AG04449 (cell line): Measurements from ENCODE around the gene SMARCD3.

ENCODE experiments used
- CTCF ChIA-PET: fragments of 350-600 bp; formaldehyde crosslinking; extraction: SDS; loops from one replicate; lab custom pipeline; 2021; ENCODE audit warnings: antibody characterized with exemption; lab: Yijun Ruan, JAX
- POLR2A ChIA-PET: fragments of 400-600, 350-600 bp; formaldehyde crosslinking; extraction: SDS; loops from one replicate; lab custom pipeline; 2020; ENCODE audit warnings: antibody characterized with exemption, inconsistent platforms; lab: Yijun Ruan, JAX
- DNase-seq: peaks from one replicate; pipeline ENCODE4 v3.0.0-alpha.2; 2010; ENCODE audit warnings: low read depth, low spot score
- H3K4me3 ChIP-seq: 2 replicates; pipeline ENCODE4 v1.5.1; 2011; ENCODE audit warnings: low read depth, mild to moderate bottlenecking, control low read depth, low read length
- TF ChIP-seq, protein P1 (sequence below): IDR thresholded peaks from one replicate; pipeline ENCODE4 v1.5.1; 2011; ENCODE audit warnings: mild to moderate bottlenecking, moderate library complexity, low read length, control low read depth, inconsistent platforms; ENCODE audit not compliant: insufficient read depth; ENCODE audit errors: missing control alignments

Gene SMARCD3

DNA sequence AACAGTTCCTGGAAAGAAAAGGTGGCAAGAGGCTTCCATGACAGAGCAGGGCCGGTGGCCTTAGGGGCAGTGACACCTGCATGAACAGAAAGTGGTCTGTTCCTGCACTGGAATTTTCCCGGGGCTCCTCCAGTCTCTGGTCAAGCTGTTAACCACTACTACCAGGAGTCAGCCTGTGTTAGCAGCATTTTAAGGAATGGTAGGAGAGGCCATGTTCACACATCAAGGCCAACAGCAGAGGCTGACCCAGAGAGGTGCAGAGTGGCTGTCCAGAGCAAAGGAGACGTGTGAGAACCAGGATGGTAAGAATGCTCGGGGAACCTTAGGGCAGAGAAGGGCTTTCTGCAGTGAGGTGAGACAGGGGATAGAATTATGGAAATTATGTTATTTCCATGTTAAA lies 46.7 kb downstream of the SMARCD3 start:
- ChIA-PET CTCF (no interaction called here), POLR2A (no interaction called here)
- DNase-seq, result no peak
- no peak overlapping the region for H3K4me3 ChIP-seq
- TF ChIP-seq, protein P1, sequence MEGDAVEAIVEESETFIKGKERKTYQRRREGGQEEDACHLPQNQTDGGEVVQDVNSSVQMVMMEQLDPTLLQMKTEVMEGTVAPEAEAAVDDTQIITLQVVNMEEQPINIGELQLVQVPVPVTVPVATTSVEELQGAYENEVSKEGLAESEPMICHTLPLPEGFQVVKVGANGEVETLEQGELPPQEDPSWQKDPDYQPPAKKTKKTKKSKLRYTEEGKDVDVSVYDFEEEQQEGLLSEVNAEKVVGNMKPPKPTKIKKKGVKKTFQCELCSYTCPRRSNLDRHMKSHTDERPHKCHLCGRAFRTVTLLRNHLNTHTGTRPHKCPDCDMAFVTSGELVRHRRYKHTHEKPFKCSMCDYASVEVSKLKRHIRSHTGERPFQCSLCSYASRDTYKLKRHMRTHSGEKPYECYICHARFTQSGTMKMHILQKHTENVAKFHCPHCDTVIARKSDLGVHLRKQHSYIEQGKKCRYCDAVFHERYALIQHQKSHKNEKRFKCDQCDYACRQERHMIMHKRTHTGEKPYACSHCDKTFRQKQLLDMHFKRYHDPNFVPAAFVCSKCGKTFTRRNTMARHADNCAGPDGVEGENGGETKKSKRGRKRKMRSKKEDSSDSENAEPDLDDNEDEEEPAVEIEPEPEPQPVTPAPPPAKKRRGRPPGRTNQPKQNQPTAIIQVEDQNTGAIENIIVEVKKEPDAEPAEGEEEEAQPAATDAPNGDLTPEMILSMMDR, result no peak

DNA sequence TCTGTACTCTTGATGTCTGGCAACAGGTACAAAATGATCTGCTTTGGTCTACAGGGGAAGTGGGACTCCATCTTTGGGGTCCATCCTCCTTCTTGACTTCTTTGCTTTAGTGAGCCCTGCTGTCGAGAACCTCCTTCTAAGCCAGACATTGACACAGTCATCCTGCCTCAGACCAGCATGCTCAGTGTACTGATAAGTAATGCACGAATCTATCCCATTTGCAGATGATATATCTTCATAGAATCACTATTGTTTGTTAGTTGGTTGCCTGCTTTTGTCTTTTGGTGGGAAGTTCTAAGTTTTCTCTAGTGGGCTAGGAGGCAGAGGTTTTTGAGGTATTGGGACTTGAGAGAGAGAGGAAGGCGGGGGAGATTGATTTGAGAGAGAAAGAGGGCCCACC lies 47.1 kb downstream of the SMARCD3 start:
- CTCF ChIA-PET, result interaction anchor here (1.0 kb wide), 1 partner anchor 29 kb away, joined by 4 read pairs; no protein-coding TSS in a partner anchor

DNA sequence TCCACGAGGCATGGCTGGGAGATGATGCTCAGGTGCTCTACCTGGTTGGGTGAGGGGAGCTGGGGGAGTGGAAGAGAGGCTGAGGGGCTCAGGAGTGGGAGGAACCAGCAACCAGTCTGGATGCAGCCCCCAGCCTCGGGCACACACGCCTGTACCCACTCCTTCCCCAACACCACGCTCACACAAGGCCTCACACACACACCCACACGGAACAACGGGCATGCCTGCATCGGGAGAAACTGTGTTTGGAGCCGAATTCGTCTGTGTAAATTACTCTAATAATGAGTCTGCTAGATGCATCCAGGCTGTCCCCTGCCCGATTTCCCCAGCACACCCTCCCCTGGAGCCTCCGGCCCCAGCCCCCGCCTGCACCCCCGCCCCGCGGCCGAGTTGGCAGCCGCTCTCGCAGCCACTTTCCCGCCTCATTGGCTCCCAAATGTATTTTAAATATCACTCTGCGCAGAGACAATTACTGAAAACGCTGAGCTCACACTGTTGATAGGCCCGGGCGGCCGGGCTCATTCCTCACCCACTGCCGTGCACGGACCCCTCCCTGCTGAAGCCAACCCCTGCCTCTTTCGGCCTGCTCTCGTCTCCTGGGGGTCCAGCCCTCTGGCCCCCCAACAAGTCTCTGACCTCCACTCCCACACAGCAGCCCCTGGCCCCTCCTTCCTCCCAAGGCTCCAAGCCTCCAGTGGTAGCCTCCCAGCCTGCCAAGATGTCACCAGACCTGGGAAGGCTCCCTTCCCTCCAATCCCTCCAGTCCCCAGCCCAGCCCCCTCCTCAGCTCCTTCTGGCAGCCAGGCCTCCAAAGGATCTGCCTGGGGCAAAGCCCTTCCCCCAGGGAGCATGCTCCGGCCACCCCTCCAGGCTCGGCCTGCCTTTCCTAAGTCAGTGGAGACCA lies 49.3 kb downstream of the SMARCD3 start:
- POLR2A ChIA-PET, result no interaction called here
- TF ChIP-seq, protein P1, result no peak
- H3K4me3 ChIP-seq, result no peak overlapping the region
- CTCF ChIA-PET, result interaction anchor here (0.8 to 1.2 kb wide), 2 partner anchors 12 to 75 kb away, joined by 3 read pairs; partner anchors contain the start of gene ASB10
- no peak for DNase-seq

More for the DNA sequence above, 47.1 kb downstream of the SMARCD3 start:
- TF ChIP-seq, protein P1, result no peak
- H3K4me3 ChIP-seq, result no peak overlapping the region
- POLR2A ChIA-PET, result no interaction called here
- no peak for DNase-seq

DNA sequence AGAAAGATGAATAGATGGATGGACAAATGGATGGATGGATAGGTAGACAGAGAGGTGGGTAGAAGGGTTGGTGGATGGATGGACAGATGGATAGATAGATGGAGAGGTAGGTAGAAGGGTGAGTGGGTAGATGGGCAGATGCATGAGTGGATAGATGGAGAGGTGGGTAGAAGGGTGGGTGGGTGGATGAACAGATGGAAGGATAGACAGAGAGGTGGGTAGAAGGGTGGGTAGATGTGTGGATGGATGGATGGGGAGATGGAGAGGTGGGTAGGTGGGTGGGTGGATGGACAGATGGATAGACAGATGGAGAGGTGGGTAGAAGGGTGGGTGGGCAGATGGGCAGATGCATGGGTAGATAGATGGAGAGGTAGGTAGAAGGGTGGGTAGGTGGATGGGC lies 50.6 kb downstream of the SMARCD3 start:
- POLR2A ChIA-PET, result no interaction called here
- no peak overlapping the region for H3K4me3 ChIP-seq
- DNase-seq, result no peak
- TF ChIP-seq, protein P1, result no peak
- CTCF ChIA-PET, result no interaction called here

DNA sequence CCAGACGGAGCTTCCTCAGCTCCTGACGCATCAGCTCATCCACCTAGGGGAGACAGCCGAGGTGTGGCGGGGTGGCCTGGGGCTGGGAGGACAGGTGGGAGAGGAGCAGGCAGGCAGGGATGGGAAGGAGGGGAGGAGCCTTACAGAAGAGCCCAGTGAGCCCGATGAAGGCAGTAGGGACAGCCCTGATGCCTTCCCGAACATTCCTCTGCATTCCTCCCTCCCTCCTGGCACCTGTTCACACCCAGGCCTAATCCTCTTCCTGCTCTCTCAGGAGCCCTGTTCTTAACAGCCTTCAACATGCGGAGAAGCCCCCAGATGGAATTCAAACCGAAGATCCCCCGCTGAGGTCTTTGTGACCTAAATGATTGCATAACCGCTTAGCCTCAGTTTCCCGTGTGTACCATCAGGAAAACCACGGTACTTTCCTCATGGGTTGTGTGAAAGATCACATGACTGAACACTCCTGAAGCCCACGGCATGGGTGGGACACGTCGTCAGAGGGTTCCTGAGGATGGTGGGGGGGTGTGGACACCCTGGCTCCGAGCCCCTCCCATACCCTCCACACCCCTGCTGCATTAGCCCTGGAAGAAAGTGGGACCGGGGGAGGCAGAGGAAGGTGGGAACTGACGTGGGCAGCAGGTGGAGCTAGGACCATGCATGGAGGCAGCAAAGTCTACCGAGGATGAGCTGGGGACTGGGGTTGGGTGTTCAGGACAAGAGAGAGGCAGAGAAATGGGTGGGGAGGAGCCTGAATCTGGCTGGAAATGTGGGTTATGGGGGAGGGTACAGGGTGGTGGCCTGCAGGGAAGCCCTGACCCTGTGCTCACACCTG lies 52.7 kb downstream of the SMARCD3 start:
- DNase-seq, result no peak
- ChIA-PET CTCF (interaction anchor here (0.6 kb wide), 1 partner anchor 84 kb away, joined by 3 read pairs; no protein-coding TSS in a partner anchor), POLR2A (no interaction called here)
- TF ChIP-seq, protein P1, result no peak
- no peak overlapping the region for H3K4me3 ChIP-seq
